ENCODE measurements around the gene SAMD7. TPM values are rescaled to one million over a fixed set of nuclear protein-coding genes. Genes with fewer than 3 reads are reported as not detected.

Gene SAMD7
- total RNA-seq, 1 experiment from 2014 or later, result not detected

DNA sequence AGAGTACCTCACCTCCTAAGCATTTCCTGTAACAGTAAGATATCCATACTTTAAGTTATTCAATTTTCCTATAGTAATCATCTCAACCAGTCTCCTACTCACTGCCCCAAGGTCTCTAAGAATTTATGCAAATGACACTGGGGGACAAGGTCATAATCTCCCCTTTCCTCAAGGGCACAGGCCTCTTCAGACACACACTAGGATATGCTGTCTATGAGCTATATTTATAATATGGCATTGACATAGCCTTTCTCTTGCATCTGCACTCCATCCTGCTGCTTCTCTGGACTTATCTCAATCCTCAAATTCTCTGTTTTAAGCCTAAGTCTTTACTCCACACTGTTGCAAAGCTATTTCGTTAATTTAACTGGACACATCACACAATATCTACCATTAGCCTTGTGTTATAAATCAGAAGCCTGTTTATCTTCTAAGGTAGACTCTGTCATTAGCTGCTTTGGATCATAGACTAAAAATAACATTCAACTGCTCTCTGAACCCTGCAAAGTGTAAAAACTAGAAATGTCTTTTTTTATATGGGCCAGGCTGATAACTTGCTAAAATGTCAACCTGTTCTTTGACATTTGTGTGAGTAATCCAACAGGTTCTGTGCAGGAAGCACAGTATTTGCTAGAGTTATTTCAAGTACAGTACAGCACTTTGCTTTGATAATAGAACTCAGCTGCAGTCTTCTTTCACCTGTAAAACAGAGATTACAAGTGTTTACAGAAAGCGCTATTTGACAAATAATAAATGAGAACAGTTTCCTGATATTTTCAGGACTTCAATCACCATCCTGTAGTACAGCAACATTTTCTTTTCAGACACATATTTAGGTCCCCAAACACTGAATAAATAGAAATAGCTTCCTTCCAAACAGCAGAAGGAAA, 37.4 kb downstream of the SAMD7 start:
- no TSS peak for BruUV-seq (replicated peaks)
- intact Hi-C loops (cut with micrococcal nuclease; ENCODE audit: unreplicated experiment), result no loop called here
- Mint-ChIP-seq H3K36me3 (ENCODE audit: insufficient read depth, unreplicated experiment) (no peaks in the 10 kb centered on the region), H3K4me1 (ENCODE audit: low read depth, unreplicated experiment) (no peaks in the 10 kb centered on the region), H3K9me3 (ENCODE audit: low read depth, unreplicated experiment) (no peaks in the 10 kb centered on the region), H3K27ac (ENCODE audit: unreplicated experiment) (no peak overlapping the region), H3K4me3 (ENCODE audit: low read depth, unreplicated experiment) (no peak overlapping the region), H3K27me3 (ENCODE audit: unreplicated experiment) (no peaks in the 10 kb centered on the region)
- CTCF ChIA-PET, result interaction anchor here (1.5 to 1.8 kb wide), 2 partner anchors 17 to 23 kb away, joined by 4 to 5 read pairs; partner anchors contain the start of gene SEC62
- TF ChIP-seq, protein P1, sequence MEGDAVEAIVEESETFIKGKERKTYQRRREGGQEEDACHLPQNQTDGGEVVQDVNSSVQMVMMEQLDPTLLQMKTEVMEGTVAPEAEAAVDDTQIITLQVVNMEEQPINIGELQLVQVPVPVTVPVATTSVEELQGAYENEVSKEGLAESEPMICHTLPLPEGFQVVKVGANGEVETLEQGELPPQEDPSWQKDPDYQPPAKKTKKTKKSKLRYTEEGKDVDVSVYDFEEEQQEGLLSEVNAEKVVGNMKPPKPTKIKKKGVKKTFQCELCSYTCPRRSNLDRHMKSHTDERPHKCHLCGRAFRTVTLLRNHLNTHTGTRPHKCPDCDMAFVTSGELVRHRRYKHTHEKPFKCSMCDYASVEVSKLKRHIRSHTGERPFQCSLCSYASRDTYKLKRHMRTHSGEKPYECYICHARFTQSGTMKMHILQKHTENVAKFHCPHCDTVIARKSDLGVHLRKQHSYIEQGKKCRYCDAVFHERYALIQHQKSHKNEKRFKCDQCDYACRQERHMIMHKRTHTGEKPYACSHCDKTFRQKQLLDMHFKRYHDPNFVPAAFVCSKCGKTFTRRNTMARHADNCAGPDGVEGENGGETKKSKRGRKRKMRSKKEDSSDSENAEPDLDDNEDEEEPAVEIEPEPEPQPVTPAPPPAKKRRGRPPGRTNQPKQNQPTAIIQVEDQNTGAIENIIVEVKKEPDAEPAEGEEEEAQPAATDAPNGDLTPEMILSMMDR (IDR thresholded peaks at IDR 0.05; ENCODE audit: unreplicated experiment), result no peak
- no peak for DNase-seq

DNA sequence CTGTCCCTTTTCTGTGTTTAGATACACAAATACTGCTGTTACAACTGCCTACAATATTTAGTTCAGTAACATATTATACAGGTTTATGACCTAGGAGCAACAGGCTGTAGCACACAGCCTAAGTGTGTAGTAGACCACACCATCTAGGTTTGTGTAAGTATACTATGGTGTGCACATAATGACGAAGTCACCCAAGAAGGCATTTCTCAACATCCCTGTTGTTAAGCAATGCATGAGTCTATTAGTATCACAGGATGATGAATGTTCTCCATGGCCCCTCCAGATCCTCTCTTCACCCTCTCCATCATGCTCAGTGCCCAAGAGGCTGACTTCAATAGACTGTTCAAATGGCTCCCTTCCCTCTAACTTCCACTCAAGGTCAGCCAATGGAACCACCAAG, 40.7 kb downstream of the SAMD7 start:
- CTCF ChIA-PET, result no interaction called here
- H3K4me3 Mint-ChIP-seq (ENCODE audit: low read depth, unreplicated experiment), result no peak overlapping the region
- no peaks in the 10 kb centered on the region for H3K36me3 Mint-ChIP-seq (ENCODE audit: insufficient read depth, unreplicated experiment)
- no peak overlapping the region for H3K27ac Mint-ChIP-seq (ENCODE audit: unreplicated experiment)
- H3K27me3 Mint-ChIP-seq (ENCODE audit: unreplicated experiment), result peaks cover 13% of the 10 kb centered on the region
- no peaks in the 10 kb centered on the region for H3K4me1 Mint-ChIP-seq (ENCODE audit: low read depth, unreplicated experiment)
- intact Hi-C loops (cut with micrococcal nuclease; ENCODE audit: unreplicated experiment), result no loop called here
- no TSS peak for BruUV-seq (replicated peaks)
- DNase-seq, result no peak
- H3K9me3 Mint-ChIP-seq (ENCODE audit: low read depth, unreplicated experiment), result no peaks in the 10 kb centered on the region
- TF ChIP-seq, protein P1 (IDR thresholded peaks at IDR 0.05; ENCODE audit: unreplicated experiment), result no peak

DNA sequence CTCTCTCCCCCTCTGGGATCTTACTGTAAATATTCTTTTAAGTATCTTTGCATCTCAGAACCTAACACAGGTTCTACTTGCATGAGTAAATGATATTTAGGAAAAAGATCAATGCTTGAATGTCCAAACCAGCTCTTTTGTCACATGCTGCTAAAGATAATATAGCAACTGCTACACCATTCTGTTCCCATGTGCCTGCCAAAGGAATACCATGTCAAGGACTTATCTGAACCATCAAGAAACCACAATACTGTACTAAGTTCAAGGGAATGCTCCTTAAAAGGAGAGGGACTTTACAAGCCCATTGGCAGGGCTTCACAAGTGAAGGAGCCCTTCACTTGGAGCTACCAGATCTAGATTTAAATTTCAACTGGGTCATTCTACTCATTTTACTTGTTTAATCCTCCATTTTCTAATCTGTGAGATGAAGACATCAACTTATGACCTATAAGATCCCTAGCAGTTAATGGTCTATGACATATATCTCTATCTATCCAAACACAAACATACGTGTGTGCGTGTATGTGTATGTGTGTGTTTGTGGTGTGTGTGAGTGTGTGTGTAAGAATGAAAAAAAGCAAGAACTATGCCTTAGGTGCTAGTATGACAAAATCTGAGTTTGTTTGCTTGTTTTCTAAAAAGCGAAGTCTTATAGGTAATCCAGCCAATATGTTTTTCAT, 42.2 kb downstream of the SAMD7 start:
- peak overlapping the region; percentile 24 for H3K27ac Mint-ChIP-seq (ENCODE audit: unreplicated experiment)
- no peak for DNase-seq
- no peak overlapping the region for H3K4me3 Mint-ChIP-seq (ENCODE audit: low read depth, unreplicated experiment)
- CTCF ChIA-PET, result no interaction called here
- TF ChIP-seq, protein P1 (IDR thresholded peaks at IDR 0.05; ENCODE audit: unreplicated experiment), result no peak
- H3K36me3 Mint-ChIP-seq (ENCODE audit: insufficient read depth, unreplicated experiment), result no peaks in the 10 kb centered on the region
- intact Hi-C loops (cut with micrococcal nuclease; ENCODE audit: unreplicated experiment), result no loop called here
- H3K4me1 Mint-ChIP-seq (ENCODE audit: low read depth, unreplicated experiment), result no peaks in the 10 kb centered on the region
- no peaks in the 10 kb centered on the region for H3K9me3 Mint-ChIP-seq (ENCODE audit: low read depth, unreplicated experiment)
- peaks cover 13% of the 10 kb centered on the region for H3K27me3 Mint-ChIP-seq (ENCODE audit: unreplicated experiment)
- no TSS peak for BruUV-seq (replicated peaks)

DNA sequence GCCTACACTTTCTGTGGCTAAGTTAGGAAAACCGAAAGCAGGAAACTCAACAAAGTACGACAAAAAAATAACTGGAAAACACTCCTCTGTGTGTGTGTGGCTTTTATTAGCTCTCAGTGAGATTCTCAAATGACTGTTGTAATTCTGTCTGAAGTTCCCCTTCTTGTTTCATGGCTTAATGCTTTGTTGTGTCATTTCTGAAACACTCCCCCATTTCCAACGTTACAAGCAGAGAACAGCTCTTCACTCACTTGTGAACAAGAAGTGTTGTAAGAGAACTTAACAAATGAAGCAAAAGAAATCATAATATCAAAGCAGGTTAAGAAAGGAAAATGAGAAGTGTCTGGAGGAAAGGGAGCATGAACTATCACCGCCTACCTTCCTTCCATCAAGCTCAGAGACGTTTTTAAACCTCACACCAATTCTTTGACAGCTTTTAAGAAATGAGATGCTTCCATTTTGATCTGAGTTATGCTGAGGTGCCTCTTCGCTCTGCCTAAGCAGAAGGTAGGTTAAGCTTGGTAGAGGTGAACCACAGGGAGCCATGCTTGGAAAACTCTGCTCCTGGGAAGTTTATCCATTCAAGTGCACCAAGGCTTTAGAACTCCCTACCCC, 42.9 kb downstream of the SAMD7 start:
- H3K27ac Mint-ChIP-seq (ENCODE audit: unreplicated experiment), result peak overlapping the region; percentile 24
- CTCF ChIA-PET, result interaction anchor here (0.6 kb wide), 1 partner anchor 17 kb away, joined by 3 read pairs; no protein-coding TSS in a partner anchor
- no peak for DNase-seq
- H3K4me1 Mint-ChIP-seq (ENCODE audit: low read depth, unreplicated experiment), result no peaks in the 10 kb centered on the region
- H3K27me3 Mint-ChIP-seq (ENCODE audit: unreplicated experiment), result peaks cover 19% of the 10 kb centered on the region
- H3K4me3 Mint-ChIP-seq (ENCODE audit: low read depth, unreplicated experiment), result no peak overlapping the region
- no TSS peak for BruUV-seq (replicated peaks)
- no peaks in the 10 kb centered on the region for H3K9me3 Mint-ChIP-seq (ENCODE audit: low read depth, unreplicated experiment)
- TF ChIP-seq, protein P1 (IDR thresholded peaks at IDR 0.05; ENCODE audit: unreplicated experiment), result no peak
- H3K36me3 Mint-ChIP-seq (ENCODE audit: insufficient read depth, unreplicated experiment), result no peaks in the 10 kb centered on the region
- intact Hi-C loops (cut with micrococcal nuclease; ENCODE audit: unreplicated experiment), result no loop called here
